Mammary epithelial cell (primary cell): ENCODE results near the gene SYPL2.

Experiments used
- CTCF ChIP-seq, 2 donors: IDR thresholded peaks in 1 of 2; conservative IDR thresholded peaks in 1 of 2; 2 replicates each; pipeline ENCODE4 v1.5.1; 2011 to 2012; ENCODE audit warnings: inconsistent platforms in 2 of 2, low read length in 2 of 2, mild to moderate bottlenecking in 2 of 2, control low read depth in 1 of 2, low read depth in 1 of 2; ENCODE audit not compliant: insufficient read depth in 1 of 2; ENCODE audit errors: extremely low read depth in 1 of 2
- EZH2 ChIP-seq: IDR thresholded peaks from 2 replicates; pipeline ENCODE4 v1.6.1; 2012; ENCODE audit warnings: low read length, inconsistent platforms, borderline replicate concordance

- TF ChIP-seq CTCF (conservative IDR thresholded peaks at IDR 0.05 in 1 of 2, IDR thresholded peaks at IDR 0.05 in 1 of 2; ENCODE audit: extremely low read depth in 1 of 2, insufficient read depth in 1 of 2, low read depth in 1 of 2, low read length in 2 of 2): peak; percentile 50 to 55
- TF ChIP-seq EZH2: no peak
These were observed 33.6 kb downstream of the SYPL2 start for GRCh38 chr1:109499661-109500536.
